ENCODE measurements around the gene RGS6.

Gene RGS6

DNA sequence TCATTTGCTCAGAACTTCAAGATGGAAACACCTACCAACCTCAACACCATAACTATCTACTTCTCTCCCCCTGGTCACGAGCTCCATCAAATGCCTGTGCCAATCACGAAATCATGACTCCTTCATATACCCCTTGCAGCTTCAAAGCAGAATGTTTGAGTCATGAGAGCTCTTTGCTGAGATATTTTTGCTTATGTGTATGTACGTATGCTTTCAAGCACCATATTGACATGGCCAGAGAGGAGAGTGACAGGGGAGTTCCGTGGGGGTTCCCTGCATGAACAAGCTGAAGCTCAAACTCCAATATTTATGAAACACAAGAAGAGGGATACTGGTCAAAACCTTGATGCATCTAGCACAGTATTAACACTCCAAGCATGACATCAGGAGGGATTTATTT lies 587.3 kb downstream of the RGS6 start:
- no peak for TF ChIP-seq YY1 (IDR thresholded peaks at IDR 0.05; ENCODE audit: insufficient read depth, insufficient read length)
- no peak for TF ChIP-seq SUZ12 (IDR thresholded peaks at IDR 0.05; ENCODE audit: extremely low read depth, insufficient read depth, insufficient read length)
- TF ChIP-seq ZNF274 (IDR thresholded peaks at IDR 0.05; ENCODE audit: low read depth, low read length), result no peak
- H3K9me3 ChIP-seq (ENCODE audit: insufficient read depth, low read length), result peaks cover 9% of the 10 kb centered on the region
- peaks cover under 1% of the 10 kb centered on the region for H3K4me1 ChIP-seq (ENCODE audit: insufficient read depth, insufficient read length)
- DNase-seq (ENCODE audit: low read depth, low spot score), result no peak
- no peak overlapping the region for H3K9ac ChIP-seq (ENCODE audit: insufficient read length, low read depth)
- no peaks in the 10 kb centered on the region for H3K27me3 ChIP-seq (ENCODE audit: insufficient read depth, insufficient read length)
- H3K4me3 ChIP-seq (ENCODE audit: insufficient read length, low read depth), result no peak overlapping the region
- H3K36me3 ChIP-seq (ENCODE audit: insufficient read depth, insufficient read length, low read length), result no peaks in the 10 kb centered on the region

GRCh38 chr14:72521045-72521444 lies 588.8 kb downstream of the RGS6 start:
- no peaks in the 10 kb centered on the region for H3K36me3 ChIP-seq (ENCODE audit: insufficient read depth, insufficient read length, low read length)
- H3K4me1 ChIP-seq (ENCODE audit: insufficient read depth, insufficient read length), result no peaks in the 10 kb centered on the region
- no peak overlapping the region for H3K9ac ChIP-seq (ENCODE audit: insufficient read length, low read depth)
- H3K9me3 ChIP-seq (ENCODE audit: insufficient read depth, low read length), result peaks cover 9% of the 10 kb centered on the region
- no peak overlapping the region for H3K4me3 ChIP-seq (ENCODE audit: insufficient read length, low read depth)
- no peak for DNase-seq (ENCODE audit: low read depth, low spot score)
- TF ChIP-seq SUZ12 (IDR thresholded peaks at IDR 0.05; ENCODE audit: extremely low read depth, insufficient read depth, insufficient read length) (no peak), ZNF274 (IDR thresholded peaks at IDR 0.05; ENCODE audit: low read depth, low read length) (no peak), YY1 (IDR thresholded peaks at IDR 0.05; ENCODE audit: insufficient read depth, insufficient read length) (no peak)
- no peaks in the 10 kb centered on the region for H3K27me3 ChIP-seq (ENCODE audit: insufficient read depth, insufficient read length)

DNA sequence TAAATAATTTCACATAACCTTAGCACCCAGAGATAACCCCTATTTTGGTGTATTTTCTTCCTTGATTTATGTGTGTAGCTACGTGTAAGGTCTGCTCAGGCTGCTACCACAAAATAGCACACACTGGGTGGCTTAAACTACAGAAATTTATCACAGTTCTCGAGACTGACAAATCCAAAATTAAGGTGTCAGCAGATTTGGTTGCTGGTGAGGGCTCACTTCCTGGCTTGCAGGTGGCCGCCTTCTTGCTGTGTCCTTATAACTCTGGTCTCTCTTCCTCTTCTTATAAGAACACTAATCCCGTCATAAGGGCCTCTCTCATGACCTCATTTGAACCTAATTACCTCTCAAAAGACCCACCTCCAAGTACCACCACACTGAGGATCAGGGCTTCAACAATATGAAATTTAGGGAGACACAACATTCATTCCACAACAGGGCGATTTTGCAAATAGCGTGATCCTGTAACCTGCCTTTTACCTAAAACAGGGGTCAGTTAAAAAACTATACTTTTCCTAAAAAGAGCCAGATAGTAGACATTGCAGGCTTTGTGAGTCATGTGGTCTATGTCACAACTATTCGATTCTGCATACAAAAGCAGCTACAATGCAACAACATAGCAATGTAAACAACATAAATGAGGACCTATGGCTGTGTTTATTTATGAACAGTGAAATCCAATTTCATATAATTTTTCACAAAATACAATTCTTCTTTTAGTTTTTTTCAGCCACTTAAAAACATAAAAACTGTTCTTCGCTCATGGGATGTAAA lies 589.9 kb downstream of the RGS6 start:
- no peaks in the 10 kb centered on the region for H3K27me3 ChIP-seq (ENCODE audit: insufficient read depth, insufficient read length)
- TF ChIP-seq YY1 (IDR thresholded peaks at IDR 0.05; ENCODE audit: insufficient read depth, insufficient read length) (no peak), ZNF274 (IDR thresholded peaks at IDR 0.05; ENCODE audit: low read depth, low read length) (no peak)
- no peak overlapping the region for H3K9ac ChIP-seq (ENCODE audit: insufficient read length, low read depth)
- H3K4me1 ChIP-seq (ENCODE audit: insufficient read depth, insufficient read length), result no peaks in the 10 kb centered on the region
- H3K4me3 ChIP-seq (ENCODE audit: insufficient read length, low read depth), result no peak overlapping the region
- no peaks in the 10 kb centered on the region for H3K36me3 ChIP-seq (ENCODE audit: insufficient read depth, insufficient read length, low read length)
- no peak for DNase-seq (ENCODE audit: low read depth, low spot score)
- H3K9me3 ChIP-seq (ENCODE audit: insufficient read depth, low read length), result peaks cover 13% of the 10 kb centered on the region

DNA sequence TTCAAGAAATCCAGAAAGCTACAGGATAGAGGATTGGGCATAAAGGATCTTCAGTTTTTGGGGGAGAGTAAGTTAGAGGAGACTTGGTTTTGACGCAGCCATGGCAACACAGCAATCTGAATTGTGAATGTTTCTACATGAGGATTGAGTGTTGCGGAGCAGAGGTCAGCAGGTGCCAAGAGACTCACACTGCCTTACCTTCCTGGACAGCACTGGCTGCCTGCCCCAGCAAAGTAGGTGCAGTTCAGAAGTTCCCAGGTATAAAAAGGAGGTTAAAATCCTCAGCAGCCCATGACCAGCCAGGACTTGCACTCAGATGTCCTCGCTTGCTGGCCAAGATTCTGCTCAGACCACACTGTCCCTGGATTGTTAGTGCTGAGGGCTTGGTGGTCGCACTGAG lies 590.6 kb downstream of the RGS6 start:
- TF ChIP-seq YY1 (IDR thresholded peaks at IDR 0.05; ENCODE audit: insufficient read depth, insufficient read length), result no peak
- no peak for TF ChIP-seq ZNF274 (IDR thresholded peaks at IDR 0.05; ENCODE audit: low read depth, low read length)
- TF ChIP-seq SUZ12 (IDR thresholded peaks at IDR 0.05; ENCODE audit: extremely low read depth, insufficient read depth, insufficient read length), result no peak
- Histone ChIP-seq H3K4me1 (ENCODE audit: insufficient read depth, insufficient read length) (no peaks in the 10 kb centered on the region), H3K36me3 (ENCODE audit: insufficient read depth, insufficient read length, low read length) (no peaks in the 10 kb centered on the region), H3K9ac (ENCODE audit: insufficient read length, low read depth) (no peak overlapping the region), H3K4me3 (ENCODE audit: insufficient read length, low read depth) (no peak overlapping the region), H3K27me3 (ENCODE audit: insufficient read depth, insufficient read length) (no peaks in the 10 kb centered on the region), H3K9me3 (ENCODE audit: insufficient read depth, low read length) (peaks cover 13% of the 10 kb centered on the region)
- DNase-seq (ENCODE audit: low read depth, low spot score), result no peak

DNA sequence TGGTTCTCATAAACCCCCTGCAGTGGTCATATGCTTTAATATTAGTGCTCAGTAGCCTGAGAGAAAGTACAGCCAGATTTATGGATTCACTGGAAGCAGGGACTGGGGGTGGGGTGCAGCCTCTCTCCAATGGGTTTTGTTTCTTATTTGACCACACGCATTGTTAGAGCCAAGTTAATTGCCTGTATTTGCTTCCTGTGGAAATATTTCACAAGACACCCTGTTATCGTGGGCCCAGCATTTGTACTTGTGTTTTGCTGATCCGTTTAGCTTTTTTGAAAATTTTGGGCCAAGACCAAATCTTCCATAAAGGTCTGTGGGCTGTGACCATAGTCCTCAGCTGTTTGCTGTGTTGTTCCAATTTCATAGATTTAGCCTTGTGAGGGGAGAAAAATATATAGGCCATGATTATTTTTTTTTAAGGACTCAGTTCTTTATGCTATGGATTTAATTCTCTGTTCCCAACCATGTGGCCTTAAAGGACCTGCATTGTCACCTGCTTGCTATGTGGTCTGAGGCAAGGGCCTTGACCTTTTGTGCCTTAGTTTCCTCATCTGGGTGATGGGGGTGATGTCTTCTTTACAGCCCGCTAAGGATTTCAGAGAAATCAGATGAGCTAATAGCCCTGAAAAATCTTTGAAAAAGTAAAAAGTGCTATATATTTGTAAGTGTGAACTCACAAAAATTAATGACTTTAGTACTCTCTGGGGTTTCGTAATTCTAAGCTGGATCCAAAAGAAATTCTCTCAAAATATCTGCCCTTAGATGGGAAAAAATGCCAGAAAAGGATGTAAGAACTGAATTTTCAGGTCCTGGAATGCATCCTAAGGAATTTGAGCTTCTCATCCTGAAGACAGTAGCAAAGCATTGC lies 591.4 kb downstream of the RGS6 start:
- Histone ChIP-seq H3K9me3 (ENCODE audit: insufficient read depth, low read length) (peaks cover 13% of the 10 kb centered on the region), H3K27me3 (ENCODE audit: insufficient read depth, insufficient read length) (no peaks in the 10 kb centered on the region), H3K9ac (ENCODE audit: insufficient read length, low read depth) (no peak overlapping the region), H3K36me3 (ENCODE audit: insufficient read depth, insufficient read length, low read length) (no peaks in the 10 kb centered on the region), H3K4me1 (ENCODE audit: insufficient read depth, insufficient read length) (no peaks in the 10 kb centered on the region), H3K4me3 (ENCODE audit: insufficient read length, low read depth) (no peak overlapping the region)
- TF ChIP-seq SUZ12 (IDR thresholded peaks at IDR 0.05; ENCODE audit: extremely low read depth, insufficient read depth, insufficient read length), result no peak
- no peak for TF ChIP-seq ZNF274 (IDR thresholded peaks at IDR 0.05; ENCODE audit: low read depth, low read length)
- TF ChIP-seq YY1 (IDR thresholded peaks at IDR 0.05; ENCODE audit: insufficient read depth, insufficient read length), result no peak
- no peak for DNase-seq (ENCODE audit: low read depth, low spot score)

DNA sequence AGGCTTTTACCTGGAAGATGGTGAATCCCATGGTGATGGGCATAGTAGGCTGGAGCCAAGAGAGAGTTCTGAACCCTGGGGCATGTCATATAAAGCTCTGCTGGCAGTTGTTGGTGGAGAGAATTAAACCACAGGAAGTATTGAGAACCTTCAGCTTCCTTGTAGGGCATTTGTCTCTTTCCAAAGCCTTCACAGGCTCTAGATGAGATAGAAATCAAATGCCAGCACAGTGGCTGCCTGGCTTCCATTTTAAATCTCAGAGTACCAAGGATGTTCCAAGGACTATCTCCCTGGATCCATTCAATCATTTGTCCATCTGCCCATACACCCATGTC lies 592.0 kb downstream of the RGS6 start:
- H3K4me1 ChIP-seq (ENCODE audit: insufficient read depth, insufficient read length), result no peaks in the 10 kb centered on the region
- H3K4me3 ChIP-seq (ENCODE audit: insufficient read length, low read depth), result no peak overlapping the region
- TF ChIP-seq SUZ12 (IDR thresholded peaks at IDR 0.05; ENCODE audit: extremely low read depth, insufficient read depth, insufficient read length) (no peak), YY1 (IDR thresholded peaks at IDR 0.05; ENCODE audit: insufficient read depth, insufficient read length) (no peak), ZNF274 (IDR thresholded peaks at IDR 0.05; ENCODE audit: low read depth, low read length) (no peak)

More for the DNA sequence above, 592.0 kb downstream of the RGS6 start:
- no peak for DNase-seq (ENCODE audit: low read depth, low spot score)
- no peaks in the 10 kb centered on the region for H3K36me3 ChIP-seq (ENCODE audit: insufficient read depth, insufficient read length, low read length)
- H3K27me3 ChIP-seq (ENCODE audit: insufficient read depth, insufficient read length), result no peaks in the 10 kb centered on the region
- no peak overlapping the region for H3K9ac ChIP-seq (ENCODE audit: insufficient read length, low read depth)
- peaks cover 13% of the 10 kb centered on the region for H3K9me3 ChIP-seq (ENCODE audit: insufficient read depth, low read length)
